Activated CD8-positive, alpha-beta memory T cell treated with anti-CD3 and anti-CD28 coated beads for 36 hours (primary cell): ENCODE measurements around the gene GLRA2. TPM values are rescaled to one million over a fixed set of nuclear protein-coding genes. Genes with fewer than 3 reads are reported as not detected.

Experiments
- CTCF ChIA-PET: fragments of 350-600 bp; sonication (Branson Sonifier 250); formaldehyde crosslinking; loops from one replicate; lab custom pipeline; 2021; ENCODE audit warnings: antibody characterized with exemption; lab: Charles Lee
- POLR2A ChIA-PET: fragments of 350-600 bp; sonication (Branson Sonifier 250); formaldehyde crosslinking; loops from one replicate; lab custom pipeline; 2021; ENCODE audit warnings: antibody characterized with exemption; lab: Charles Lee
- total RNA-seq, 2 experiments: library from RNA; stranded (reverse); gene quantifications; one replicate each; pipeline ENCODE4 v1.2.3, GENCODE V29; 2021

GLRA2 gene
- total RNA-seq, 2 experiments from 2014 or later = not detected

- POLR2A ChIA-PET = no interaction called here
- CTCF ChIA-PET = no interaction called here
Measured at GRCh38 chrX:14690553-14690952, 161.2 kb downstream of the GLRA2 start.

GRCh38 chrX:14694611-14695010 is 165.3 kb downstream of the GLRA2 start:
- CTCF ChIA-PET = no interaction called here
- POLR2A ChIA-PET = no interaction called here

DNA sequence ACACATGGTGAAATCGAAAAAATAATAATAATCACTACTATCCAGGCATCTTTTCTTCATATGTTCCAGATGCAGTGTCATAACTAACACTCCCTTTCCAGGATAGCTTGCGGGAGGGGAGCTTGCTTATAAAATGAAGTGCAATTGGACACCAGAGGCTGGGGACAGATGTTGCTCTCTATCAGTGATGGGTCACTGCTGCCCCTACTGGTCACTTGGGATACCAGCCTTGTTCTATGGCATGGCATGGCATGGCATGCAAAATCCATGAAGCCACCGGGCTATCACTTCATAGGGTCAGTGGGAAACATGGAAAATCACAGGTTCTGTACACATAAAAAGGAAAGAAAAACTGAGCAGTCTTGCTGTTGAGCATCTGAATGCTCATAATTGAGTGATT is 168.1 kb downstream of the GLRA2 start:
- ChIA-PET CTCF (no interaction called here), POLR2A (no interaction called here)

- CTCF ChIA-PET = no interaction called here
- POLR2A ChIA-PET = no interaction called here
Measured at GRCh38 chrX:14698790-14699189, 169.5 kb downstream of the GLRA2 start.

DNA sequence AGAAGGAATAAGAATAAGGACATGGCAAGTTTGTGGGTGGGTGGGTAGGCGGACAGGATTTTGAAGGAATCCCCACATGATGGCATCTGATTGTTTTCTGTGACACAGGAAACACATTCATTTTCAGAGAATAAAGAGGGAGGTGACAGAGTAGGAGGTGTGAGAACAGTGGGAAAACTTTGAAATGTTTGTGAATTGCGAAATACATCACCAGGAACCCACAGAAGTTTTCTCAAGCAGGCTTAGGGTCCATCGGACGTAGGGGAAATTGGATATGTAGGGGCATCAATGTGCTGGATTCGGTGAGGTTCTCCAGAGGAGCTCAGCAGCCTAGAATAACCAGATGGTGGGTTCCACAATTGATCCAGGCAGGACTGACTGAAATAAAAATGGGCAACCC is 171.6 kb downstream of the GLRA2 start:
- POLR2A ChIA-PET = no interaction called here
- CTCF ChIA-PET = no interaction called here

GRCh38 chrX:14702145-14702544 is 172.8 kb downstream of the GLRA2 start:
- POLR2A ChIA-PET = no interaction called here
- CTCF ChIA-PET = no interaction called here

DNA sequence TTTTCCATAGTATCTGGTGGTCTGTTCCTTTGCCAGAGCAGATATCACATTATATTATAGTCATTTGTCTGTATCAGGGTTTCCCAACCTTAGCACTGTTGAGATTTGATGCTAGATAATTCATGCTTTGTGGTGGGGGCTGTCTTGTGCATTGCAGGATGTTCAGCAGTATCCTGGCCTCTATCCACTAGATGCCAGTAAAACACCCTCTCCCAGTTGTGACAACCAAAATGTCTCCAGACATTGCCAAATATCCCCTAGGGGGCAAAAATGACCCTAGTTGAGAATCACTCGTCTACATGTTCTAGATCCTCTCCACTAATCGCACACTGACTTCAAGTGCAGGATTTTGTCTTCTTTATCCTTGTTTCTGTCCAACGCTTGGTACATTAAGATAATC is 182.8 kb downstream of the GLRA2 start:
- CTCF ChIA-PET = no interaction called here
- POLR2A ChIA-PET = no interaction called here

GRCh38 chrX:14717949-14718348 is 188.6 kb downstream of the GLRA2 start:
- ChIA-PET POLR2A (no interaction called here), CTCF (no interaction called here)

DNA sequence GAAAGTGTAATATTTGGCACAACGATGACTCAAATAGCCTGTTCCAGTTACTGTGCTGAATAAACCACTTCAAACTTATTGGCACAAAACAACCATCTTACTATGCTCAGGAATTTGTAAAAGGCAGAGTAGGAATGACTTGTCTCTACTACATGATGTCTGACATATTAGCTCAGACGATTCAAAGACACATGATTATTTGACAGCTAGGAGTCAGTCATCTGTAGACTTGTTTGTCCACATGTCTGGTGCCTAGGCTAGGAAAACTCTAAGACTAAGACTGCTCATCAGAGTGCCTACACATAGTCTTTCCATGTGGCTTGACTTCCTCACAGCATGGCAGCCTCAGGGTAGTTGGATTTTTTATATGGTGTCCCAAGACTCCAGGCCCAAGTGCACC is 189.1 kb downstream of the GLRA2 start:
- POLR2A ChIA-PET = no interaction called here
- CTCF ChIA-PET = no interaction called here

DNA sequence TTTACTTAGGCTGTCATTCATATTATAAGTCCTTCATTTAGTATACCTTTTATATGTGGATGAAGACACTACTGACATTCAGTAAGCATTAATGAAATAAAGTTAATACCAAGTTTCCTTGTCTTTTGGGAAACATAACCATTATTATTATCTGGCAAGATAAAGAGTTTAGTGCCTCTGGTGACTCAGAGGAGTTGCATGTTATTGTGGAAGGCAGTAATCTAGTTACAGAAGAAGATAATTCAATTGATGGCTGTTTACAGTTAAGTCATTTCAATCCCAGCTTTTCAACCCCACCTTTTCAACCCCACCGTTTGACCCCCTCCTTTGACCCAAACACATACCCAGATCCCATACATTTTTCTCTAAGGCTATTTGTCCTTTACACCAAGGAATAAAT is 199.7 kb downstream of the GLRA2 start:
- POLR2A ChIA-PET = no interaction called here
- CTCF ChIA-PET = no interaction called here

DNA sequence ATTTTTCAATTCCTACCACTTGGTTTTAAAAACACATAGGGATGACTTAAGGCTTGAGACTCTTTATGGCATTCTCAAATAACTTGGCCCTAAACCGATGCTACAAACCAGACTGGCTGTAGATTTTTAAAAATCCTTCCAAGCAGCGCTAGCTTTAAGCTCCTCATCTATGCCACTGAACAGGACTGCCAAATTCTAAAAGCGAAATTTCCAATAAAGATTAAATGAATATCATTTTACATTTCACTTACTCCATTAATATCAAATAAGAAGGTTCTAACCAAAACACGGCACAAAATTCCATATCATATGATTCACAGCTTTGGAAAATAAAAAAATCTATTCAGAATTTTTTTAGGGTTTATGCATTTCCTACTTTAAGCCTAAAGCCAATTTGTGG is 209.3 kb downstream of the GLRA2 start:
- ChIA-PET CTCF (no interaction called here), POLR2A (no interaction called here)

GRCh38 chrX:14753441-14753840 is 224.1 kb downstream of the GLRA2 start:
- ChIA-PET POLR2A (no interaction called here), CTCF (no interaction called here)

DNA sequence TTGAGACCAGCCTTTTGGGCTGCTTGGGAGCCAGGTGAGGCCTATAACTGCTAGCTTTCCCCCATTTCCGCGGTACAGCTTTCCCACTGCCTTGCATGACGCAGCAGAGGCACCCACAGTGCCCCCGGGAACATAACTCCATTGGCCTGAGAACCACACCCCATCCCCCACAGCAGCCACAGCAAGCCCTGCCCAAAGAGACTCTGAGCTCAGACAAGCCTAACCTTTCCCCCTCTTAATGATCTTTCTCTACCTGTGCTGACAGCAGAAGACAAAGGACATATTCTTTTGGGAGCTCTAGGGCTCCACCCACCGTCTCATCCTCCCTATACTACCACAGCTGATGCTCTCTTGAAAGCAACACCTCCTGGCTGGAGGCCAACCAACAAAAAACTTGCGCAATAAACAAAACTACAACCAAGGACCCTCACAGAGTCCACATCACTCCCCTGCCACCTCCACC is 228.7 kb downstream of the GLRA2 start:
- POLR2A ChIA-PET = no interaction called here
- CTCF ChIA-PET = no interaction called here

DNA sequence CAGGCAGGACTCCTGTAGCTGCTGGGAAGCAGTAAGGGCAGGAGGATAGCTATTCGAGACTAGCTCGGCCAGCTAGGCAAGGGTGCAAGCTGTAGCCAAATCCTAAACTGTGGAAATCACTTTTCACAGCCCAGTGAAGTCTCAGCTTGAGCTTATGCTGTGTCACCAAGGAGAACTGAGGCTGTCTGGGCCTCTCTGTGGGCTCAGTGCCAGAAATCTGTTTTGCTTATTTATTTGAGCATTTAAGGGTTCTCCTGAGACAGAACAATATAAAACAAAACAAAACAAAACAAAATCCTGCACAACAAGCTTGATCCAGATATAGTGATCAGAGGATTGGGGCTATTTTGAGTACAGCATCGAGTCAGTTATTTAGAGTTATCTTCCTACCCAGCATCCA is 246.1 kb downstream of the GLRA2 start:
- ChIA-PET CTCF (no interaction called here), POLR2A (no interaction called here)

GRCh38 chrX:14776901-14777300 is 247.6 kb downstream of the GLRA2 start:
- ChIA-PET CTCF (no interaction called here), POLR2A (no interaction called here)

DNA sequence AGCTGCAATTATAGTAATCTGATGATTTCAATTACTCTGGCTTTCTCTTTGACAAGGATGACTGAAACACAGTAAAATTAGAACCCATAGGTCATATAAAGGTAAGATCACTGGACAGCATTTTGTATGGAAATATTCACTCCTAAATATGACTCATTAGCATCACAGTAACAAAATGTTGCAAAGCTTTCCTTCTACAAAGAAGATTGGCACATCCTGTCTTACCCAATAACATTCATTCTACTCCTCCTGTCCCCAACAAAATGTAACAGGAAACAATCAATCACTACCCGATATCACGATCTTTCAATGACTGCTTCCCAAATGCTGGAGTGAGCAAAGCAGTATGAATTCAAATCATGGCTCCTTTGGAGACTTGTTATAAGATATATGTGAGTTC is 248.2 kb downstream of the GLRA2 start:
- ChIA-PET POLR2A (no interaction called here), CTCF (no interaction called here)

DNA sequence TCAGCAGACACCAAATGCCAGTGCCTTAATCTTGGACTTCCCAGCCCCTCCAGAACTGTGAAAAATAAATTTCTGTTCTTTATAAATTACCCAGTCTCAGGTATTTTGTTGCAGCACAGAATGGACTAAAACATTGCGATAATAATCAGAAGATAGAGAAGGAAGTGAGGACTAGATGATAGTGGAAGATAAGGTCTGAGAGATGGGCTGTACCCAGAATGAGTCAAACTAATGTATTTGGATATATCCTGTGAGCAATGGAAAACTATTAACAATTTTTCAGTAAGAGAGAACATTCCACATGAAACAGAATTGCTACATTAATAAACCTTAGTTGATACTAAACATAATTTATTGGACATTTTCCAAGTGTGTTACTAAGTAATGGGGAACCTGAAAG is 250.2 kb downstream of the GLRA2 start:
- ChIA-PET POLR2A (no interaction called here), CTCF (no interaction called here)
